Stimulated activated CD4-positive, alpha-beta T cell treated with anti-CD3 and anti-CD28 coated beads, TNF-alpha, amount 100 ng/mL, for 24 hours (primary cell): ENCODE measurements around the gene CFAP119.

Experiments
- DNase-seq, 3 experiments: peaks; one replicate each; pipeline ENCODE4 v3.0.0-alpha.2; 2020; ENCODE audit warnings: low read depth in 3 of 3

The CFAP119 gene

DNA sequence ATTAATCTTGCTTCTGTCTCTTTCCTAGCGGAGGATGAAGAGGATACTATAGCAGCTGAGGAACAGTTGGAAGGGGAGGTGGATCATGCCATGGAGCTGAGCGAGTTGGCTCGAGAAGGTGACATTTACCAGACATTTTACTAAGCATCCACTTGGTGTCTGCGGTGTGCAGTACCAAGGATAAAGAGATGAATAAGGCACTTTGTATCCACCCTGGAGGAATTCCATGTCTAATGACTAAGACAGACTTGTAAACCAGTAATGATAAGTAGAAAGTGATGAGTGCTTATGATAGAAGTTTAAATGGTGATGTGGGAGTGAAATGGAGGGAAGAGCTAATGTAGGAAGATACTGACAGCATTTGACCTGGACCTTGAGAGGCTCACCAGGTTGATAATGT is 50.9 kb downstream of the CFAP119 start:
- no peak for DNase-seq
